ENCODE results near the gene RNU5D-1. TPM values are rescaled to one million over a fixed set of nuclear protein-coding genes. Genes with fewer than 3 reads are reported as not detected.
"Not testable (repeated sequence)": the region's sequence is repeated elsewhere in the genome, so short reads cannot be mapped to it uniquely, and the experiment has no call there.

The RNU5D-1 gene
- not detected for polyA plus RNA-seq (ENCODE audit: insufficient read length in 3 of 3)
- long read RNA-seq, donor 1: 0 reads
- long read RNA-seq, donor 2: 0 reads
- long read RNA-seq, donor 3: 0 reads
- long read RNA-seq, donor 4: 0 reads
- long read RNA-seq, donor 5: 0 reads
- long read RNA-seq, donor 6: 0 reads
- long read RNA-seq, donor 7: 0 reads
- long read RNA-seq, donor 8: 0 reads
- long read RNA-seq, donor 9, partial matches to known transcripts: 0 of 1 reads
- long read RNA-seq, donor 9, other reads (novel, unspliced or antisense): 0 of 1 reads
- long read RNA-seq, donor 10: 0 reads
- long read RNA-seq, donor 11: 0 reads
- long read RNA-seq, donor 12: 0 reads
- long read RNA-seq, donor 13: 0 reads
- long read RNA-seq, donor 14: 0 reads
- long read RNA-seq, donor 15, partial matches to known transcripts: 0 of 1 reads
- long read RNA-seq, donor 15, other reads (novel, unspliced or antisense): 0 of 1 reads
- long read RNA-seq, donor 16, partial matches to known transcripts: 0 of 1 reads
- long read RNA-seq, donor 16, other reads (novel, unspliced or antisense): 0 of 1 reads

DNA sequence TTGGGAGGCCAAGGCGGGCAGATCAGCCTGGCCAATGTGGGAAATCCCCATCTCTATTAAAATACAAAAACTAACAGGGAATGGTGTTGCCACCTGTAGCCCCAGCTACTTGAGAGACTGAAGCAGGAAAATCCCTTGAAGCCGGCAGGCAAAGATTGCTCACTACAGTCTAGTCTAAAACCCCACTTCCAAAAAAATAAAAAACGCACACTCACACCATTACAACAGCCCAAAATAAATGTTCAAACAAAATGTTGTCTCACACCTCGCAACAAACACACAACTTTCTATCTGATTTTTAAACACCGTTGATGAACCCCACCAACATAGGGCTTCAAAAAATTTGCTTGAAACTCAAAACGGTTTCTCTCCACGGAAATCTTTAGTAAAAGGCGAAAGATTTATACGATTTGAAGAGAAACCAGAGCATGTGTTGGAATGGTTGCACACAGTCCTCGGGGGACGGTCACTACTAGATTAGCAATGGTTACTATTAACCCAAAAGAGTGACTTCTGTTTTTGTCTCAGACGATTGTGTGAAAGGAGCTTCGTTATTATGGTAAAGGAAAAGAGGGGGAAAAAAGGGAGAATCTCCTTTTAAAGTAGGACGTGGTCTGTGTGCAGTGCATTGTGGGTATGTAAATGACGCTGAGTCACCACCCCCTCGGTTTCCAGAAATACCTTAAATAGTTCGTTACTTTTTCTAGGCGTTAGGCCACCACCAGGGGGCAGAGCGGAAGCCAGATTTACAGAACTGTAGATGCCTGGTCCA lies at the start of gene RNU5D-1:
TSS of gene RNU5D-1 (minus strand) at position 430 of the 772 bp plus-strand sequence.
- DNase-seq: peak; percentile 96

- DNase-seq: no peak
These were observed 49.7 kb upstream of the RNU5D-1 start for GRCh38 chr1:44780583-44781121.

DNA sequence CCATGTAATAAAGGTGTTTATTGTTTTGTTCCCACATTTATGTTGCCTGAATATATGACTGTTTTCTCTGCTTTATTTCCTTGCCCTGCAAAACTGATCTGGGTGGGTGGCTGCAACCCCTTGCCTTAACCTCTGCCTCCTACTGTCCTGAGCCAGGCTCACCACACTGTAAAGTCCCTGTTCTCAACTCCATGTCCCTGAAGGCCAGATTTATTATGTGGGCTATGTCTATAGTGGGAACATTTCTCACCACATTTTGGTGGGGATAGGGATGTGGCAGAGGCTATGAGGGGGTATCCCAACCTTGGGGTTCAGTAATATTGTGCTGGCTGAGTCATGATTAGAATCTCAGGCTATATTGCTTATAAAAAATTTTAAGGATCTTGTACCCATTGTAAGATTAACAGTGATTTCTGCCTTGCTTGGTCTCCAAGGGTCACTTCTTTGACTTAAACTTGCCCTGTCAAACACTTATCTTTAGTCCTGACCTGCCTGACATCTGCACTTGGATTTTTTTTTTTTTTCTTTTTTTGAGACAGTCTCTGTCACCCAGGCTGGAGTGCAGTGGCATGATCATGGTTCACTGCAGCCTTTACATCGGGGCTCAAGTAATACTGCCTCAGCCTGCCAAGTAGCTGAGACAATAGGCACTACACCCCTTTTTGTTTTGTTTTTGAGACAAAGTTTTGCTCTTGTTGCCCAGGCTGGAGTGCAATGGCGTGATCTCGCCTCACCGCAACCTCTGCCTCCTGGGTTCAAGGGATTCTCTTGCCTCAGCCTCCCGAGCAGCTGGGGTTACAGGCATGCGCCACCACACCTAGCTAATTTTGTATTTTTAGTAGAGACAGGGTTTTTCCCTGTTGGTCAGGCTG lies 48.0 kb upstream of the RNU5D-1 start:
- no peak for DNase-seq

GRCh38 chr1:44777969-44778635 lies 47.1 kb upstream of the RNU5D-1 start:
- DNase-seq: no peak

GRCh38 chr1:44777547-44777946 lies 46.6 kb upstream of the RNU5D-1 start:
- no peak for DNase-seq

GRCh38 chr1:44776730-44777068 lies 45.7 kb upstream of the RNU5D-1 start:
- DNase-seq: no peak

DNA sequence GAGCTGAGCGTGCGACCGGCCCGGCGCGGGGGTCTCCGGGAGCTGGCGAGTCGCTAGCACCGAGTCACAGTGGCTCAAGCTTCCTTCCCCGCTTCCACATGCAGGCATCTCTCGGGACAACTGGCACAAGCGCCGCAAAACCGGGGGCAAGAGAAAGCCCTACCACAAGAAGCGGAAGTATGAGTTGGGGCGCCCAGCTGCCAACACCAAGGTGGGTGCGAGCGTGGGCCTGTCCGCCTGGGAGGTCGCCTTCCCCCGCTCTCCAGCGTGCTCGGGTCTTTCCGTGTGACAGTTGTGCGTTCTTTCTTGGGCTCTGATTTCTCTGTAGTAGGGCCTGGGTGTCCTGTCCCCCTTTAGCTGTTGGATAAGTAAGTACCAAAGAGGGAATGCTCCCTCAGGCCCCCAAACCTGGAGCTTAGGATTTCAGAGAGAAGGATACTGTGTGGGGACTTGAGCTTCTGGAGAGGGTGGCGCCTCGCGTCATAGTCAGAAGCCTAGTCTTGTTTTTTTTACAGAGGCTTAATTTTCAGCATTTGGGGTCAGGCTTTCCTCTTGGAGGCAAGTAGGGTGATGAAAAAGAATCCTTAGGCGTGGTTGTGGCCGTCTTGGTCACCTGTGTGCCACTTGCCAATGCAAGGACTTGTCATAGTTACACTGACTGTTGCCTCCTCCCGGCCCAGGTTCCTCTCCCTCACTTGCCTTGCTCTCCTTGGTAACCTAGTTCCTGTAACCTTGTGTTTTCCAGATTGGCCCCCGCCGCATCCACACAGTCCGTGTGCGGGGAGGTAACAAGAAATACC lies 45.2 kb upstream of the RNU5D-1 start:
- DNase-seq: no peak

GRCh38 chr1:44775078-44775929 lies 44.3 kb upstream of the RNU5D-1 start, which contains the start of gene RPS8:
Gene RPS8 (plus strand): TSS chr1:44775540. CDS start chr1:44775597, 57 bp downstream.
- DNase-seq: peak; percentile 96

GRCh38 chr1:44766421-44766820 lies 35.5 kb upstream of the RNU5D-1 start:
- not testable (repeated sequence) for DNase-seq

DNA sequence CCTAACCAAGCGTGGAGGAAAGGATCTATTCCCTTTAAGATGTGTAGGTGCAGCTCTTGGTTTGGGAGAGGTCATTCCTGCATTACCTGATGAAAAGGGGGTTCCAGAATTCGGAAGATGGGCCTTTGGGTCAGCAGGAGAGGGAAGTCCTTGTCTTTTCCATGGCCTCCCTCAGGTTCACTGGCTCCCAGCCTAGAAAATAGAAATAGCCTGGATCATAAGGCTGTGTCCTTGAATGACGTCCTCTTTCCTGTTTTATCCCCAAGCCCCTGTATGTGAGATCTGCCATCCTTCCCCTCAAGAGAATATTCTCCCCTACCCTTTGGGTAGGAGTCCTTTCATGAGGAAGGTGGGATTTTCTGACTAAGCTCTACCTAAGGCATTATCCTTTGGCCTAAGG lies 29.9 kb upstream of the RNU5D-1 start:
- DNase-seq: no peak

DNA sequence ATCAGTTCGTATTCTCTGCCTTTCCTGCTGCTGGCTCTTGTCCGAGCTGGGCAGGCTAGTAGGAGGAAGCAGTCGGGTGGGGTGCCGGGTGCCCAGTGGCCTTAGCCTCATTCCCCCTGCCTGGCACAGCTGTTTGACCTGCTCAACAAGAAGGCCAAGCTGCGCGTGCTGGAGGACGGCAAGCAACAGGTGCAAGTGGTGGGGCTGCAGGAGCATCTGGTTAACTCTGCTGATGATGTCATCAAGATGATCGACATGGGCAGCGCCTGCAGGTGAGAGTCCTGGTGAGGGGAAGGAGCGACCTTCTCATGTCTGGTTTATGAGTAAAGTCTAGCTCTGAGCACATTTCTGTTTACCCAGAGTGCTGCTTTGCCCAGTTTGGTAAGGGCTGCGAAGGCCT lies 28.1 kb upstream of the RNU5D-1 start:
- DNase-seq: no peak

DNA sequence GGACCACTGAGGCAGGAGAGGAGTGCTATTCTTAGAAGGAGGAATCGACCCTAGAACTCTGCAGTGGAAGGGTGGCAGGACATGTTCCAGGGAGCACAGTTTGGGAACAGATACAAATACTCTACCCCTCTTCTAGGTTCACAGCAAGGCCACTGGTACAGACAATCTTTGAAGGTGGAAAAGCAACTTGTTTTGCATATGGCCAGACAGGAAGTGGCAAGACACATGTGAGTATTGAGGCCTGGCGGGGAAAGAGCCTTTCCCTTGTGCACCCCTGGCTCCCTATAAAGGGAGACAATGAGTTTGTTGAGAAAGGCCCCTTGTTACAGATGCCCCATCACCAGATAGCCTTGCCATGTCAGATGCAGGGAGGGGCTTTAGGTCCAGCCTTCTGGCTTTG lies 26.4 kb upstream of the RNU5D-1 start:
- DNase-seq: no peak

DNA sequence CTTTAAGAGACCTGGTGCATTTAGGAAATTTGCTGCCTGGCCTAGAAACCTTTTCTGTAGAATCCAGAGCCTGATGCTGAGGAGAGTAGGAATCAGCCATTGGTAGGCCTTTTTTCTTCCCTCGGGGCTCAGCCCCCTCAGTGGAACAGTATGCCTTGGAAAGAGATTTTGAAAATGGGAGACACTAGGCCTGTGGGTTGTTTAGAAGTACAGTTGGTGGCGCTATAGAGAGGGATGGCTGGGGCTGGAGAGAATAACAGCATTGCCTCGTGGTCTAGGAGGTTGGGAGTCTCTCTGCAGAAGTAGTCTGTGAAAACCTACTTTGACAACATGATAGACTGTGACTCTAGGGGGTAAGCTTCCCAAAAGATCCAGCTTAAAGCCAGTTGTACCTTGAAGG lies 16.9 kb upstream of the RNU5D-1 start:
- no peak for DNase-seq

- no peak for DNase-seq
These were observed 12.2 kb upstream of the RNU5D-1 start for GRCh38 chr1:44743211-44743610.

- DNase-seq: no peak
These were observed 9.2 kb upstream of the RNU5D-1 start for GRCh38 chr1:44740179-44740617.

- DNase-seq: peak; percentile 97
These were observed 8.6 kb upstream of the RNU5D-1 start, which contains the start of gene KIF2C for GRCh38 chr1:44739307-44740178. Gene KIF2C (plus strand): TSS chr1:44739837. CDS start chr1:44739933, 96 bp downstream.

- not testable (repeated sequence) for DNase-seq
These were observed 8.0 kb upstream of the RNU5D-1 start for GRCh38 chr1:44738953-44739306.

DNA sequence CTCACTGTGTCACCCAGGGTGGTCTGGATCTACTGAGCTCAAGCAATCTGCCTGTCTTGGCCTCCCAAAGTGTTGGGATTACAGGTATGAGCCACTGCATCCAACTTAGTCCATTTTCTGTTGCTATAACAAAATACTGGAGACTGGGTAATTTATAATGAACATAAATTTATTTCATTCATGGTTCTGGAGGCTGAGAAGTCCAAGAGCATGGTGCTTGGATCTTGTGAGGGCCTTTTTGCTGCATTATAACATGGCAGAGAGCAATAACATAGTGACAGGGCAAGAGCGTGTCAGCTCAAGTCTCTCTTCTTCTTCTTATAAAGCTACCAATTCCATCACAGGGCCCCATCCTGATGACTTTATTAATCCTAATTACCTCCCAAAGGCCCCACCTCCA lies 5.0 kb upstream of the RNU5D-1 start:
- no peak for DNase-seq
